Measurements from ENCODE around the gene GALK2.

DNA sequence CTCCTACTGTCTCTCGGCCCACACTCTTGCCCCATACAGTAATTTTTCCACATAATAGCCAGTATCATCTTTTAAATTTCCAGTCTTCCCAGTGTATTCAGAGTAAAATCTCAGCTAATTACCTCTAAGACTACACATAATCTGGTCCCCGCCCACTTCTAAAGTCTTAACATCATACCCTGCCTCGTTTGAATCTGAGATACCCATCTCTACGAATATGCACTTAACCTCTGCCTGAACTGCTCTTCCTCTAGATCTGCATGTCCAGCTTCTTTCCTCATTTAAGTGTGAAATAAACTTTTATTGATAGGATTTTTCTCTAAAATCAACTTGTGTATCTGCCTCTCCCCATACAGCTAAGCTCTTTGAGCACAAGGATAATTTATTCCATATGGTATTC lies 49.2 kb upstream of the GALK2 start:
- no peak for TF ChIP-seq CTCF (IDR thresholded peaks at IDR 0.05 in 8 of 11, conservative IDR thresholded peaks at IDR 0.05 in 3 of 11)
- TF ChIP-seq POLR2AphosphoS5 (IDR thresholded peaks at IDR 0.05) = no peak
- no peak for TF ChIP-seq POLR2A (IDR thresholded peaks at IDR 0.05)

All from spleen (tissue), 7 donors.